Esophagus muscularis mucosa (tissue), 3 donors: ENCODE results near the gene NSMCE3.

Source experiments
- CTCF ChIP-seq, 3 experiments: fragments of 200-600 bp in 2 of 3; fragments of 450-650 bp in 1 of 3; sonication (generic) in 2 of 3; IDR thresholded peaks; one replicate each; pipeline ENCODE4 v1.5.1; 2017 to 2019; ENCODE audit warnings: antibody characterized with exemption in 3 of 3, mild to moderate bottlenecking in 2 of 3, moderate library complexity in 1 of 3
- POLR2A ChIP-seq: fragments of 450-650 bp; IDR thresholded peaks from one replicate; pipeline ENCODE4 v1.6.1; 2017; ENCODE audit warnings: antibody characterized with exemption, moderate library complexity, mild to moderate bottlenecking, low read depth
- POLR2AphosphoS5 ChIP-seq, 2 donors: sonication (generic); formaldehyde crosslinking; IDR thresholded peaks; one replicate each; pipeline ENCODE4 v1.6.1; 2017; ENCODE audit warnings: antibody characterized with exemption in 2 of 2

GRCh38 chr15:29312387-29312786, 42.8 kb upstream of the NSMCE3 start:
- no peak for TF ChIP-seq CTCF (IDR thresholded peaks at IDR 0.05)
- TF ChIP-seq POLR2AphosphoS5 (IDR thresholded peaks at IDR 0.05) = no peak
- no peak for TF ChIP-seq POLR2A
